Hepatic stellate cell (primary cell): ENCODE data around the gene MAP2K2.

Experiments
- DNase-seq: peaks from one replicate; pipeline ENCODE4 v3.0.0; 2011; ENCODE audit warnings: low spot score

The MAP2K2 gene

DNA sequence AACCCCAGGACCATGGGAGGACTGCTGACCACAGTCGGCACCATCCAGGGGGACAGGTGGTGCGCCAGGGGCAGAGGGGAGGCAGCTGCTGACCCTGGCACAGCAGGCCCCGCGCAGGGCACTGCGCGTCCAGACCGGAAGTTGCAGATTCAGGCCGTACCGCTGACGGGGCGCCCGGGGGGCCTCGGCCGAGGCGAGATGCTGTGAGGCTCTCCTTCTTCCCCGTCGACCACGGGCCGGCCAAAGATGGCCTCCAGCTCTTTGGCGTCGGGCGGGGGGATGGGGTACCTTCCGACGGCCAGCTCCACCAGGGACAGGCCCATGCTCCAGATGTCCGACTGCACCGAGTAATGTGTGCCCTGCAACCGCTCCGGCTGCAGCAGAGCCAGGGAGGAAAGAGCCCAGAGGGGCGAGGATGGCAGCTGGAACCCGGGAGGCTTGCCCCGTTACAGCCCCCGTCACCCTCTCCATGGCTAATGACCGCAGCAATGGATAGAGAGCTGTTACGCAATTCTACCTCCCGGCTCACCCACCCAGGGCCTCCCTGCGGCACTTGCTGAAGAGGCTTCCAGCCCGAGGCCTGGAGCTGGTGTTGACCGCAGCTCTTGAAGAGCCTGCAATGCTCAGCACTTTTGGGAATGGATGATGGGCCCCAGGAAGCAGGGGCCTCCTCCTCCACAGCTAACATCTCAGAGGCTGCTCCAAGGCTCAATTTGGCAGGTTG, 24.7 kb downstream of the MAP2K2 start:
- DNase-seq, result no peak

DNA sequence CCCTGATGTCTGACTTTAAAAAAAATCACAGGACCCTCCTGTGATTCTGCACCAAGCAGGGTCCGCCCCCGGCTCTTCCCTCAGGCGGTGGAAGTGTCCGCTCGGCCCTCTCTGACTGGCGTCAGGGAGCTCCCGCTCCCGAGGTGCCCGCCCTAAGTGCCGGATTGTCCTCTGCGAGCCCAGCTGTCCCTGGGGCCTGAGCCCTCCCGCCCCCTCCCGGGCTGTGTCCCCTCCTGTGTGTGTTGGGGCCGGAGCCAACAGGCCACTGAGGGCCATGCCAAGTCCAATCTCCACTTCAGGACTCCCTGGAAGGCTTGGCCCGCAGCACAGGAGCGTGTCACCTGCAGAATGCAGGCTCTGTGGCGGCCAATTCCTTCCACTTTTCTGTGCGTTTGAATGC, 25.4 kb downstream of the MAP2K2 start:
- no peak for DNase-seq

DNA sequence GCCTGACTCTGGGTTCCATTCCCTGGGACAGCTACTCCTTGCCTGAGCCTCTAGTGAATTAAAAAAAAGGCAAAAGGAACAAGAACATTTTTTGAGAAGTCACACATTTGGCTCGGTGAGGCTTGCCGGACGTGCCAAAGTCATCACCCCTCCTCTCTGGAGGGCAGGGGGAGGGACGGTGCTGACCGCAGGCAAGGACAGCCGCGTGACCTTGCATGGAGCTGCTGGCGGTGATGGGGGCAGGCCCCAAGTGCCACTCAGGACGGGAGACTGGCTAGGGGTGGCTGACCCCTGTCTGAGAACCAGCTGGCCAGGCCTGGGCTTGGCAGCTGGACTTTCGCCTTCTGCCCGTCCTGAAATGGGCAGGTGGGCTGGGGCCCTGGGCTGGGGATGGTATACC, 26.4 kb downstream of the MAP2K2 start:
- no peak for DNase-seq

DNA sequence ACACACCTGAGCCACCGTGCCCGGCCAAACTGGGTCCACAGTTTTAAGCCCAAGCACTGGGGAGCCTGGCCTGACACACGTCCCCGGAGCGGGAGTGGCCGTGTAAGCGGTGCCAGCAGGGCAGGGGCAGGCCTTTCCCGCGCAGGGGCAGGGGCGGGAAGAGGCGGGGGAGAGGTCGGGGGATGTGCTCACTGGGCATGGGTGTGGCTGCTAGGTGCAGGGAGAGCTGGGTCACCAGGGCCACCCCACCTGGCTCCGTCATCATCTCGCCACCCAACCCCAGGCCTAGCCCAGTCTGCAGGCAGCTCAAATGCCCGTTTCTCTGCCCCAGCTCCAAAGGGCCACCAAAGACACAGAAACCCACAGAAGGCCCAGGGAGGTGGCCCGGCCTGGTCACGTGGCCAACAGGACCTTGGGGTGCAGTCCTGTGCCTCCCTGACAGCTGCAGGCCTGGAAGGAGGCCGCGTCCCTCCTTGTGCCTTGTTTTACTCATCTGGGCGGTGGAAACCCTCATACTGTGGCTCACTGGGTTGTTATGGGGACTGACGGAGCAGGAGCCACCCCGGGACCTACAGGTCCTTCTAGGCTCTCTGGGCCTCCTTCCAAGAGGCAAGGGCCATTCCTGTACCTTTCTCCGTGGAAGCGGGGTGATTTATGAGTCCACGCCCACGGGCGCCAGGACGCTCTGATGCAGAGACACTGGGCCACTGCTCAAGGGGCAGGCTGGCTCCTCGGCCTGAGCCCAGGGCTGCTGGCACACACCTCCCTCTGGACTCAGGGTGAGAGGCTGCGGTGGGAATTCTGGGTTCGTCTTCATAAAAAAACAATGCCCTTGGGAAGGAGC, 27.7 kb downstream of the MAP2K2 start:
- no peak for DNase-seq

DNA sequence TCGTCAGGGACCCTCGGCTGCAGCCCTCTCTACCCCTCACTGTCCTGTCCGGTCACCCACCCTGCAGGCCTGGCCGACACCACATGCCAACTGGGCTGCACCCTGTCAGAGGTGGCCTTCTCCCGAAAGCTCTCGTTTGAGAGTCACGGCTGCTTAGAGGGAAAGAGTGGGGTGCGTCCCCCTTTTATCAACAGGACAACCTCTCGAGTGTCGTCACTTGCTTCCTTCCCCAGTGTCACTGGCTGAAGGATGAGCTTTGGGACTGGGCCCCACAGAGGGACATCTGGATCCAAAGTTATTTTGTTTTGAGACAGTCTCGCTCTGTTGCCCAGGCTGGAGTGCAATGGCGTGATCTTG, 28.5 kb downstream of the MAP2K2 start:
- no peak for DNase-seq

DNA sequence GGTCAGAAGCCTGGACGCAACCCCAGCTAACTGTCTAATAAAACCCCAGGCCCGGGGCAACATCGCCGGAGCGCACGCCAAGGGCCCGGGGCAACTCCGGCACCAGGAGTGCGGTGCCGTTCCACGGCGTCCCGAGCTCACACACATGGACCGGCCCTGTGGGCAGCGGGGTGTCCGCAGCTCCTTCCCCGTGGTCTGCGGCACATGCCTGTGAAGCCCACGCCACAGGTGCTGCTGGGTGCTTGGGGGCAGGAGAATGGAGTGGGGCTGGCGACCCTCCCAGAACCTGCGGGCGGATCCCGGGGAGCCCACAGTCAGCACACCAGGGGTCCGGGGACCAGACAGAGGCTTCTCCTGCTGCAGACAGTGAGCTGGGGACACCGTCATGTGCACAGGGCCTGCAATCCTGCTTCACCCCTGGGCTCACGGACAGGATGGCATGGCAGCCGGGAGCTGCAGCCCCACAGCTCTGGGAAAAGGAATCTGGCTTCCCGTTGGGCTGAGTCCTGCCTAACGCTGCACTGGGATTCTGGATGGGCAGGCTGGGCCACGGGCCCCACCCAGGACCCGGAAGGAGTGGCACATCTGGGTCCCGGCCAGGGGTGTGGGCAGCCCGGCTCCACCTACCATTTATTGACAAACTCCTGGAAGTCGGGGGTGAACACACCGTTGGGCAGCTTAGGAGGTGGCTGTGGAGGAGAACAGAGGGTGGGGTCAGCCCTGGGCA, 29.0 kb downstream of the MAP2K2 start:
- DNase-seq, result no peak

DNA sequence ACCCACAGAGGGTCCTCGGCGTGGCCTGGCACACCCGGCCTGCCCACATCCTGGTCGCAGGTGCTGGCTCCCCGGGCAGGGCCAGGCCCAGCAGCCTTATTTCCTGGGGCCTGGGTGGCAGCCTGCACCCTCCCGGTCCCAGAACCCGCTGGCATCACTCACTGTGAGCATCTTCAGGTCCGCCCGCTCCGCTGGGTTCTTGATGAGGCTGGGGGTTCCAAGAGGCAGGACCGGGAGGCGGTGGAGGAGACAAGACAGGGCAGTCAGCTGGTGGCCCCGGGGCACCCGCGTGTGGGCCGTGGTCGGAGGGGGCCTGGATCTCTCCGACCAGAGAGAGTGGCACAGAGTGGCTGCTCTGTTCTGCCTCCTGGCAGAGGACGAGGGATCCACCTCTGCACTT, 29.6 kb downstream of the MAP2K2 start:
- DNase-seq, result no peak

DNA sequence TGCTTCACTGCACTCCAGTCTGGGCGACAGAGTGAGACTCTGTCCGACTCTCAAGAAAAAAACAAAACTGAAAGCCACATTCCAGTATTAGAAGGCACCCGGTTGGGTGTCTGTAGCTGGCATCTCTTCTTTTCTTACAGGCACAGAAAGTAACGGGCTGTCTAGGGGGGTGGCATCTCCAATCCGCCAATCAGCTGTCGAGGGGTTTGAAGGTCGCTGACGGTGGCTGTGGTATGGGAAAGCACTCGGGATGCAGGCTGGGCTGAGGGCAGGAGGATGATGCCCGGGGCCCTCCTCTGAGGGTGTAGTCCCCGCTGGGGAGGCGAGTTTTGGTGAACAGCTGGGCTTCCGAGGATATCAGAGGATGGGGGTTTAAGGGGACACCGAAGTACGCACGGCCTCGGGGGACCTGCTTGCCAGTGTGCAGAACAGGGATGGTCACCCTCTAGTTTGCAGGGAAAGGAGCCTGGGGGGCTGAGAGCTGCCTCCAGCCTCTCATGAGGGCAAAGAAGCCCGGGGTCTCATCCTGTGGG, 30.2 kb downstream of the MAP2K2 start:
- DNase-seq, result no peak

DNA sequence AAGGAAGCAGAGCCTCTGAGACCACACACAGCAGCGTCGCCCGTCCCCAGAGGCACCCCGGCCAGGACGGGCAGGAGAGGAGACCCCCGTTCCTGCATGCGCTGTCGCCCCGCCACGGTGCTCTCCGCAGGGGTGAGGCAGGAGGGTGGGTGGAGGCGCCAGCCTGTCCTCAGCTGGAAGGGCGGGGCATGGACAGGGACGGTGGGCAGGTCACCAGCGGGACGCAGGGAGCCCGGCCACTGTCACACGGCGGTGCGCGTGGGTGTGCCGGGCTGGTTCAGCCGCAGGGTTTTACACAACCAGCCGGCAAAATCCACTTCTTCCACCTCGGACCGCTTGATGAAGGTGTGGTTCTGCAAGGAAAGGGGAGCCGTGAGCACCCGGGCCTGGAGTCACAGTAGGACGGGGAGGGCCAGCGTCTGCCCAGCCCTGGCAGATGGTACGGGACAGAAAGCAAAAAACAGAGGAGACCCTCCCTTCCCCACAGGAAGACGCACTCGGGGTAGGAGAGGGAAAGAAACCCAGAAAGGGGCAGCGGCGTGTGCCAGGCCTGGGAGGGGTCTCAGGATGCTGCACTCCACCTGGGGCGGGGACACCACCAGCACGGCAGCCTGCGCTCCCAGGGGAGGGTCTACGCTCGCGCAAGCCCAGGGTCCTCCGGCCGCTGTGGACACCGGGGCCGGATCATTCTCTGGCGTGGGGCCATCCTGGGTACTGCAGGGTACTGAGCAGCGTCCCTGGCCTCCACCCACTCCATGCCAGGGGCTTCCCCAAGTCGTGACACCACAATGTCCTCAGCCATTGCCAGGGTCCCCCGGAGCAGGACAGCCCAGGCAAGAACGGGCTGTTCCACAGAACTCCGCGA, 33.3 kb downstream of the MAP2K2 start:
- no peak for DNase-seq

DNA sequence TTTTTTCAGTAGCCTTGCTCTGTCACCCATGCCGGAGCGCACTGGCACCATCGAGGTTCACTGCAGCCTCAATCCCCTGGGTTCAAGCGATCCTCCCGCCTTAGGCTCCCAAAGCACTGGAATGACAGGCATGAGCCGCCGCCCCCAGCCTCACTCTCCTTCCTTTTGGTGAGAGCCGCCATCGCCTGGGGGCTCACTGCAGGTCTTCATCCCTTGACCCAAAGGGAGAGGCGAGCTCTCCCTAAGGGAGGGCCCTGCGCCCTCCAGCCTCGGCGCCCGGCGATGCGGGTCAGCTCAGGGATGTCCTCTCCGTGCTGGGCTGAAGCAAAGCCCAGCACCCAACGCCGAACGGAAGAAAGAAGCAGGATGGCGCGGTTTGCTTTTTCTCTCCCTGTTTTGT, 34.0 kb downstream of the MAP2K2 start:
- DNase-seq, result no peak

DNA sequence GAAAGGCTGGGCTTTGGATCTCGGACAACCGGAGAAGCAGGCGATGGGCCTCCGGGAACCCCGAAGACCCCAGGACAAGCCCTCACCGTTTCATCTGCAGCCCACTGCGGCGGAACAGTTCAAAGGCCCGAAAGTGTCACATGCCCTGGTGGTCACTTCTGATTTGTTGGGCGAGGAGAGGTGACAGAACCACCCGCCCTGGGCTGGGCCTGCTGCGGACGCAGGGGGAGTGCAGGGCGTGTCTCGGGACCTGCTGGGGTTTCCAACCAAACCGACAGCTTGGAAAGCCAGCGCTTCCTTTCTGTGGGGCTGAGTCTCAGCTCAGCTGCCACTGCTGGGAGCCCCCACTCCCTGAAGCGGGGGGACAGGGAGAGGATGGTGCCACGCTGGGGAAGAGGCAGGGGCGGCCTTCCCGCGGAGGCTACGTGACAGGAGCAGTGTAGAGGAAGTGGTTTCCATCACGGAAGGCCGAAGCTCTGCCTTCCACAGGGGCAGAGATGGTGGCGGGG, 34.5 kb downstream of the MAP2K2 start:
- no peak for DNase-seq

DNA sequence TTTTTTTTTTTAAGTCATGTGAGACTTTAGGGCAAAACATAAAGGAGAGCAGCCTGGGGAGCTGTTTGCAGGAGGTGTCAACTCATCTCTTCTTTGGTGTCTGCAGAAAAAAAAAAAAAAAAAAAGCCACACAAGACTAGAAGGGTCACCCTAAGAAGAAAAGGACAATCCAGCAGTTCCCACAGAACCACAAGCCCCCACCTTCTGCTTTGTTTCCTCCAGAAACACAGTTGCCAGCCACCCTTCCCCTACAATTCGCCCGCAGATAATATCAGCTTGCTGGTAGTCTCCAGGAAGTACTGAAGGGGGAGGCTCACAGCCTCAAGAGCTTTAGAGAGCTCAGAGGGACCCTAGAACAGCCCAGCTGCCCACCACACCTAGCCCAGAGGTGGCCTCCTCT, 34.9 kb downstream of the MAP2K2 start:
- DNase-seq, result no peak

DNA sequence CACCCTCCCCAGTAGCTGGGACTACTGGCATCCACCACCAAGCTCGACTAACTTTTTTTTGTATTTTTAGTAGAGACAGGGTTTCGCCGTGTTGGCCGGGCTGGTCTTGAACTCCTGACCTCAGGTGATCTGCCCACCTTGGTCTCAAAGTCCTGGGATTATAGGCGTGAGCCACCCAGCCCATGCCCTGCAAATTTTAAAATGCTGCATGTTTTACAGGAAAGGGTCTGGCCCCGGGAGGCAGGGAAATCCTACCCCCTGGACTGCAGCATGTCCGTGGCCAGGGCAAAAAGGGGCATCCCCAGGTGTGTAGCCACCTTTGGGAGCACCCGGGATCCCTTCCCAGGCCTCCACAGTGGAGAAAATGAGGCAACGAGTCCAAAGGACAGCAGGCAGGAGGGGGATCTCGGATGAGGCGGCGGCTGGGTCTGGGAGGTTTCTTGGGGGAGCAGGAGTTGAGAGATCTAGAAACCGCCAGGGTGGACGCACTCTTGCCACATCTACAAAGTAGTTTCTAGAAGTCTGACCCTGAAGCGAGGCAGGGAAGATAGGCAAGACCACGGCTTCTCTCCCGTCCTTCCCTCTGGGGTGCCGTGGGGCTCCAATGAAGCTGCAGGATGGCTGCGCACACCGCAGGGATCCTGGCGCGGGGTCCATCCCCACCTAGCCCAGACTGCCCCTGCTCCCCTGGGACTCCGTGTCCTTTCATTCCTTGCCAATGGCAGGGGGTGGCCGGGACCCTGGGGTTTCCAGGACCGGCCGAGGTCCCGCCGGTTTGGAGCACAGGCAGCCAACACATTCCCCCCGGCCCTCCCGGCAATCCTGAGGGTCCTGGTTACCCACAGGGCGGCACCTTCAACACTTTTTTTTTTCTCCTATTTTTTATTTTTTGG, 35.9 kb downstream of the MAP2K2 start:
- no peak for DNase-seq

DNA sequence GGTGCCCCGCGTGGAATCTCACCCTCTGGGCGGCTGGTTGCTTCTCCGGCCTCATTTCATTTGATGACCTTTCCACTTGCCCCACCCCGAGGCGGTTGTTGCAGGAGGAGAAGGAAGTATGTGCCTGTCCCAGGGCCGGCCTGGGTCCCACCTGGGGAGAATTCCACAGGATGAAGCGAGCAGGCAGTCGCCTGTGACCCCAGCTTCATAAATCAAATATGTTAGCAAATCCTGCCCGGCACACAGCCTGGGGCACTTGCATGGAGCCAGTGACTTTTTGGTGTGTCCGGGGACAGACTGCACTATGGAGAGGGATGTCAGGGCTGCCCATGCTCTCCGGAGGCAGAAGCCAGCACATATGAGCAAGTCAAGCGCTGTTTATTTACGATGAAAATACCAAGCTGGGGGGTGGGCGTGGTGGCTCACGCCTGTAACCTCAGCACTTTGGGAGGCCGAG, 37.5 kb downstream of the MAP2K2 start:
- DNase-seq, result no peak

DNA sequence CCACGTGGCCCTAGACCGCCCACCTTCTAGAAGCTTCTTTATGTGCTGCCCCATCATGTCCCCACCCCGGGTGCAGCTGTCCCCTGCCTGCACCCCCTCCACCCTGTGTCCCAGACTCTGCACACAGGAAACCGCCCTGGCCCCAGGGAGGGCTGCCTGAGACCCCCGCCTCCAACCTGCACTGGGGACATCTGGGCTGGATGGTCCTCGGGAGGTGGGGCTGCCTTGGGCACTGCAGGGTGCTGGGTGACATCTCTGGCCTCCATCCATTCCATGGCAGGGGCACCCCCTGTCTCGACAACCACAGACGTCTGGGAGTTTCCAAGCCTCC, 39.4 kb downstream of the MAP2K2 start:
- DNase-seq, result no peak

DNA sequence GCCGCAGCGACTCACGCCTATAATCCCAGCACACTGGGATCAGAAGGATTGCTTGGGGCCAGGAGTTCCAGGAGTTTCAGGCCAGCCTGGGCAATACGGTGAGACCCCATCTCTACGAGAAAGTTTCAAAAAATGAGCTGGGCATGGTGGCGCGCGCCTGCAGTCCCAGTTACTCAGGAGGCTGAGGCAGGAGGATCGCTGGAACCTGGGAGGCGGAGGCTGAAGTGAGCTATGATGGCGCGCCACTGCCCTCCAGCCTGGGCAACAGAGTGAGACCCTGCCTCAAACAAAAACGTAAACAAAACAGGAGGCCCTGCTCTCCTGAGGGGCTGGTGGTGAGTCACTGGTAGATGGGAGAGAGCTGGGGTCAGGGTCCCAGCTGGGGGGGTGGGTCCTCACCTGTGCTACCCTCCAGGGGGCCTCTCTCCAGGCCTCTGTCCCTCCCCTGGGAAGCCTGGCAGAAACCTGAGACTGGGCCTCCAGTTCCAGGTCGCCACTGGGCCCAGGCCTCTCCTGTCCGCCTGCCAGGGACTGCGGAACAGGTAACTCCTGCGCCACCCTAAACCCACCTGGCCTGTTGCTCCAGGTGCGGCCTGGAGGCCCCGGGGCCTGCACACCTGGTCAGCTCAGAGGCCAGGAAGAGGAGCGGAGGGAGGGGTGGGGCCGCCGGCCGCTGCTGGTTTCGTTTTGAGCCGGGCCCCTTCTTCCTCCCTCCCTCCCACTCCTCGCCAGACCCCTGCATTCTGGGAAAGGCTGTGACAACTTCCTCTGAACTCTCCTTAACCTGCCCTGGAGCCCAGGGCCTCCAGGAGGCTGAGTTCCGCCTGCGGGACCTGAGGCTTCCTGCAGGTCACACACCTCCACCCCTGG, 40.0 kb downstream of the MAP2K2 start:
- DNase-seq, result no peak

DNA sequence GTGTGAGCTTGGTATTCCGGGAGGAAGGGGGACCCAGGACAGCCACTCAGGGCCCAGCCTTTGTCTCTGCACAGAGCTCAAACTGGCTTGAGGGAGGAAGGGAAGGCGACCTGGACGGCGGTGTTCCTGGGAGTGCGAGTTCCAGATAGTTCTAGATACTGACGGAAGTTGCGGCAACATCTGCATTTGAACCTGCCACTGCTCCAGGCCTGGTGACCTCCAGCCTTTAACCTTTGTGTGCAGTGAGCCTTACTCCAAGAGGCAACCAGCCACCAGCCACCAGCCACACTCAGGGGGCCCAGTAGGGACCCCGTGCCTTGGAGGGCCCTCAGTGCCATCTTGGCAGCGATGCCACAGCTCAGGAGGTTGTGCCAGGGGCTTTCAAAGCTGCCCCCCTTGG, 41.8 kb downstream of the MAP2K2 start:
- no peak for DNase-seq

DNA sequence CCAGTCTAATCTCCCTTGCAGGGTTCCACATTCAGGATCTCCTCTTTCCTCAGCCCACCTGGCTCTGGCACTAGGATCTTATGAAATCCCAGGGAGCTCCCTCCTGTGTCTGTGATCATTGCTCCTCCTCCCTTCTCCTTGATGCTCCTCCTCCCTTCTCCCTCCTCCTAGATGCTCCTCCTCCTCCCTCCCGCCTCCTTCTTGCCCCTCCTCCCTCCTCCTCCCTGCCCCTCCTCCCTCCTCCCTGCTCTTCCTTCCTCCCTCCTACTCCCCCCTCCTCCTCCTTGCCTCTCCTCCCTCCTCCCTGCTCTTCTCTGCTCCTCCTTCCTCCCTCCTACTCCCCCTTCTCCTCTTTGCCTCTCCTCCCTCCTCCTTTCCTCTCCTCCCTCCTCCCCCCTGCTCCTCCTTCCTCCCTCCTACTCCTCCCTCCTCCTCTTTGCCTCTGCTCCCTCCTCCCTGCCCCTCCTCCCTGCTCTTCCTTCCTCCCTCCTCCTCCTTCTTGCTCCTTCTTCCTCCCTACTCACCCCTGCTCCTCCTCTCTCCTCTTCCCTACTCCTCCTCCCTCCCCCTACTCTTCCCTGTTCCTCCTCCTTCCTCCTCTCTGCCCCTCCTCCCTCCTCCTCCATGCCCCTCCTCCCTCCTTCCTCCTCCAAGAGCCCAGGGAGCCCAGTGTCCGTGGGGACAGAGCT, 42.3 kb downstream of the MAP2K2 start:
- DNase-seq, result no peak

DNA sequence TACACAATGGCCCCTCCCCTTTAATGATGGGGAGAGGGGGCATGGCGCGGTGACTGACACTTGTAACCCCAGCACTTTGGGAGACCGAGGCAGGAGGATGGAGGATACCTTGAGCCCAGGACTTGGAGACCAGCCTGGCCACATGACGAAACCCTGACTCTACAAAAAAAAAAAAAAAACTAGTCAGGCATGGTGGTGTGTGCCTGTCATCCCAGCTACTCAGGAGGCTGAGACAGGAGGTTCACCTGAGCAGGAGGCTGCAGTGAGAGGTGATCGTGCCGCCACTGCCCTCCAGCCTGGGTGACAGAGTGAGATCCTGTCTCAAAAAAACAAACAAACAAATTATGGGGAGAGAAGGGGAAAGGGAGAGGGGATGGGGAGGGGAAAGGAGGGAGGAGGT, 43.4 kb downstream of the MAP2K2 start:
- DNase-seq, result no peak
